CD1c-positive myeloid dendritic cell (primary cell): ENCODE results near the gene C10orf88.
"Not testable (repeated sequence)": the region's sequence is repeated elsewhere in the genome, so short reads cannot be mapped to it uniquely, and the experiment has no call there.

Source experiments
- DNase-seq: peaks from one replicate; pipeline ENCODE4 v3.0.0-alpha.2; 2016; ENCODE audit errors: extremely low spot score

C10orf88 gene

DNA sequence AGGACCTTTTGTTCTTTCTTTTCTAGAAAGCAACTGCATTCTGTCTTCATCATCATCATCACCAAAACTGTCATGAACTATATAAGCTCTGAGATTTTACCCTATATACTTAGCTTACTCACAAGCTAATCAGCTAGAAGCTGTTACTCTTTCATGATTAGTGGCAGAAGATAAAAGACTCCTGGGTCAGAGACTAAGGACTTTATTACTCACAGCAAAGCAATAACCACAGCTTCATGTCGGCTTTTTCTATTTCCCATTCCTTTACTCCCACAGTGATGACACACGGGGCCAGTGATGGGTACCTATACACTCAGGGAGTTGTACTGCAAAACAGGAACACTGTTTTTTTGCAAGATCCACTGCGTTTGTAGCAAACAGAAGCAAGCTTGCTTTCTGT lies 8.4 kb upstream of the C10orf88 start:
- DNase-seq: no peak

DNA sequence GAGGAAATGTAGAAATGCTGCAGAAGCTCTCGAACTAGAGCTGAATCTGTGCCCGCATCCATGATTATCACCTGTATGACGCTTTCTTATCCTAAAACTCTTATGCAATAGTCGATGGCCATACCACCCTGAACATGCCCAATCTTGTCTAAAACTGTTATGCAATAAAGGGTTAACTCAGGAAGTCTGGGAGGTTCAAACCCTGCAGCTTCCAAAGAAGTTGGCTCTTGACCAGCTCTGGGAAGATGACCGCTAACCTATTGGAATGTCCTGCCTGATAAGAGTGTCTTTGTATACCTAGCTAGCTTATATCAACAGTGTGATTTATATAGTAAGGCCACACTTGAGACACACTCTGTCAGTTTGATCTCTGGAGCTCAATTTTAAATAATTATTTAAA lies 3.4 kb upstream of the C10orf88 start:
- no peak for DNase-seq

DNA sequence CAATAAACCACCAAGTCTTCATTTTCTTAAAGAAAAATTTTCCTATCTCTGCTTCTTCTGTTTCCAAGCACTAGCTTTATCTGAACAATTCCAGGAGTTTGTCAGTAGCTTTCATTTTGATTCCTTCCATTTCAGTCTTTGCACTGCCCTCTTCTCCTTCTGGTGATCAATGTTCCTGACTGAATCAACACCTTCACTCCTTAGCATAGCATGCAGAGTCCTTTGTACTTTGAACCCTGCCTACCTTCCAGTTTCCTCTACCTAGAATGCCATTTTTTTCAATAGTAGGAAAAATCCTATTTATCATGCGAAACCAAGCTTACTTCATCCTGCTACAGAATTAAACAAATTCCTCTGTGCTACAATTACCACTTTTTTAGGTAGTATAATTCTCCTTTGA lies 1.9 kb upstream of the C10orf88 start:
- DNase-seq: no peak

DNA sequence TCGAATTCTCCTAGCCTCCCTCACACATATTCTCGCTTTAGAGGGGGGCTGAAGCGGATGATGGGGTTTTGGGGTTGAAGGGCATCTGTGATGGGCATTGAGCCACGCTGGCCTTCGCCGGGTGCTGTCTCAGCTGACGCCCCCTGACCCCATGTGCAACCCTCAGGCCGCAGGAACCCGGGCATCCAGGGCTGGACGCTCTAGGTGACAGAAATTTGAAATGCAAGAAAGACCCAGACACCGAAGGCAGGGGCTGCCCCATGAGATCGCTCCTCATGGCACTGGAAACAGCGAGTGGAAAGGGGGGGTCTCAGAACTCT lies 664 bp upstream of the C10orf88 start:
- DNase-seq: no peak

DNA sequence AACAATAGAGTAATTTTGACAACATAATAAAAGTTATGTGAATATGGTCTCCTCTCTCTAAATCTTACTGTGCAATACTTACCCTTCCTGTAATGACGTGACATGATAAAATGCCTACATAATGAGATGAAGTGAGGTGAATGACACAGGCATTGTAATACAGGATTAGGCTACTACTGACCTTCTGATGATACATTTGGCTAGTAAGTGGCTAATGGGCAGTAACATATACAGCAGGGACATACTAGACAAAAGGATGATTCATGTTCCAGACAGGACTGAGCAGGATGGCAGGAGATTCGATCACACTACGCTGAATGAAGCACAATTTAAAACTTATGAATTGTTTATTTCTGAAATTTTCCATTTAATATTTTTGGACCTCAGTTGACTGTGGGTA lies 4.7 kb downstream of the C10orf88 start:
- DNase-seq: no peak

DNA sequence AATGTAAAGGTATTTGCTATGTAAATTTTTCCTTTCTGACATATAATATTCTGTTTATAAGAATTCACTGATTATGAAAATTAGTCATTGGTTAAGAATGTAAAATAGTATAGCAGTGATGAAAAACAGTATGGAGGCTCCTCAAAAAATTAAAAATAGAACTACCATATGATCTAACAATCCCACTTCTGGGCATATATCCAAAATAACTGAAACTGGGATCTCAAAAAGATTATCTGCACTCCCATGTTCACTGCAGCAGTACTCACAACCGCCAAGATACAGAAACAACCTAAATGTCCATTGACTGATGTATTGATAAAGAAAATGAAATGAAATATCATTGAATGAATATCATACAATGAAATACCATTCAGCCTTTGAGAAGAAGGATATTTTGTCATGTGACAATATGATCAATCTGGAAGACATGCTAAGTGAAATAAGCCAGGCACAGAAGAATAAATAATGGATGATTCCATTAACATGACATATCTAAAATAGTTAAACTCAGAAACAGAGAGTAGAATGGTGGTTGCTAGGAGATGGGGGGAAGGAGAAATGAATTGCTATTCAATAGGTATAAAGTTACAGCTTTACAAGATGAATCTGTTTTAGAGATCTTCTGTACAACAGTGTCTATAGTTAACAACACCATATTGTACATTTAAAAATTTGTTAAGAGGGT lies 14.0 kb downstream of the C10orf88 start:
- no peak for DNase-seq

DNA sequence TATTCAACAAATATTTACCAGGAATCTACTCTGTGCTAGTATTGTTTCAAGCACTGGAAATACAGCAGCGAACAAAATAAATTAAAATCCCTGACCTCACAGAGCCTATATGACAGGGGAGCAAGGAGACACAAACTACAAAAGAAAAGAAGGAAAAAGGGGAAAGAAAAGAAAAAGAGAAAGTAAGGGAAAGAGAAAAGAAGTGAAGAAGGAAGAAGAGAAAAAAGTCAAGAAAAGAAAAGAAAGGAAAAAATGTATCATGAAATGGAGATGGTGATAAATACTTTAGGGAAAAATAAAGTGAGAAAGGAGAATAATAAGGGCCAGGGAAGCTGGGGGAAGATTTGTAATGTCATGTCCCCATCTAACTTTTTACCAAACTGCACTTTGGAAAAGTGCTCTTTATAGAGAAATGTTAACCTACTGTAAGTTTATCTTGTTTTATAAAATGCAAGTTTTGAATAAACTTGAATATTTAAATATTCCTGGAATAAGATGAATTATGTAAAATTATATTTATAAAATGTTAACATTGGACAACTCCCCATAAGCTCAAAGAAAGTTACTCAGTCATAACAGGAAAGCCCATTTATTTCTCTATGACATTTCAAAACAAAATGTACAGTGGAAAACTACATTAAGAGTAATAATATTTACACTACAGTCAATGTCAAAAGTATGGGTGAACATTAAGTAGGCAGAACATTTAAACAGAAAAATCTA lies 14.7 kb downstream of the C10orf88 start:
- DNase-seq: no peak

DNA sequence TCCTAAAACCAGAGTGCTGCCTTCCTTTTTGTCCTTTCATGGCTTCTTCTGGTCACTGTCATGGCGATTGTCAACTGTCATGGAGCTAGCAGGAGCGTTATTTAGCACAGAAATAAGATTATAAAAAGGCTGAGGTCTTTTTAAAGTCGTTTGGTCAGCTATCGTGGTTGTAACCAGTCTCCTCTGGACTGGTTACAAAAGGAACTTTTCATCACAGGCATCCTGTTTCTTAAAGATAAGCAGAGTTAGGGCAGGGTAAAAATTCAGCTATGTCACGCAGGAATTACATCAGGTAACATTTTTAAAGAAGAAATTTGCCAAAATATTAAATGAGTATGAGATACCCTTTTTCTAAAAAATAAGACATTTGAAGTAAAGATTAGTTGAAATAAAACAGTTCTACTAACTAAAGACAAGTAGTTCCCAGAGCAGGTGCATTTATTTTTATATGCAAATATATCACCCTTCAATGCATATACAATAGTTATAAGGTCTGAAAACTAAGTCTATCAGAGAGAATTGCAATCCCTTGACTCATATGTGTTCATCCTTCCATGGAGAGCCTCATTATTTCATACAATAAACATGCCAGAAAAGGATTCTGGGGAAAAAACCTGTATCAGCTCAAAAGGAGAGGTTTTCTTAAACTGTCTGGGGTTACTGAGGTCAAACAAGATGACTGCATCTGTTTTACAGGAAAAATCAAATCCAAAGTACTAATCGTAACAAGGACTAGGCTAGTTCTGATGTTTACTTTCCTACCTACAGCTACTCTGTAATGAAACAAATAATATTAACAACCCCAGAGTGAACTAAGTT lies 22.7 kb downstream of the C10orf88 start:
- no peak for DNase-seq

DNA sequence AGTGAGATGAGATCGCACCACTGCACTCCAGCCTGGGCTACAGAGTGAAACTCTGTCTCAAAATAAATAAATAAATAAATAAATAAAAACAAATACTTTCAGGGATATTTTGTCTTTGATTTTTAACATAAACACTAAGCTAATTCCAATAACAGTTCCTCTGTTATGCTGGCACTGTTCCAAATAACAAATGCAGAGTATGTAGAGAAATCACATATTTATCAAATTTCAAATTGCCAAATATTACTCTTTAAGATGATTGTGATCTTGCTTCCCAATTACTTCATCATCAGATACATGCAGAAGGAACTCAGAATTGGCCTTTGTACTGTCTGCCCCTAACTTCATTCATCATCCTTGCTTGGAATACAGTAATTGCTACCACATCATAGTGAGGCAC lies 23.9 kb downstream of the C10orf88 start:
- DNase-seq: no peak

DNA sequence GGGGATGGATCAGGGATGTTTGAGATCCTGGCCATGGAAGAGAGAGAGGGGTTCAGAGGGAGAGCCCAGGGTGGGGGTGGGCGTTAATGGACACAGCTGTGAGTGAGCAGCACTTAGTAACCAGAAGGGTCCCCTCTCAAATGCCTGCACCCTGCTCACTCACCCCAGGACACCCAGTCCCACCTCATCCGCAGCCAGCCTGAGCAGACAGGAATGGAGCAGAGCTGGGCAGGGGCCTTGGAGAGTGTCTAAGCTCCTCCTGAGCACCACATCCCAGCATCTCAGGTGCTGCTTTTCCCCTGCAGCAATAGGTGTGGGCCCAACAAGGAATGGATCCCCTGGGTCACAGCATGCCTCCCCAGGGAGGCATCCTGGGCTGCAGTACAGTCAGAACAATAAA lies 38.3 kb downstream of the C10orf88 start:
- no peak for DNase-seq

DNA sequence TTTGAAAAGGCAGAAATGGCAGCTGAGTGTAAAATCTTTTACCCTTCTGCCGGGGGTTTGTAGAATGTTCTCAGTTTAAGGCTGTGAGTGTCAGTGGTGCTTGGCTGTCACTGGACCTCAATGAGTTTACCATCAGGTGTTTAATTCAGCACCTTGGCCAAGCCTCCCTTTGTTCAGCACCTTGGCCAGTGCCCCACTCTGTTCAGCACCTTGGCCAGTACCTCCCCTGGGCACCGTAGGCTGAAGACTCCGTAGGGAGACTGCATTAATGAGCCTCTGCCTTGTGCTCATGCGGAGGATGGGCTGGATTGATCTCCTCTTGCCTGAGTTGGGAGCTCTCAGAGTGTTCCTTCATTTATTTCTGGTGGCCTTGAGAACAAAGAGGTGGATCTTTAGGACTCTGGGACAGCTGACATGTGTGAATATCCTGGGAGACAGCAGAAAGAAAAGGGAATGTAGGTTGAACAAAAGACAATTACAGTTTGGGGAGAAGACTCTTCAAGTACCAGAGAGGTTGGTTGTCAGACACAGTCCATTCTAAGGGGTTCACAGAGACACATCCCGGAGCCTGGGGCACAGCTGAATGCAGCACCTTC lies 42.0 kb downstream of the C10orf88 start:
- DNase-seq: peak; percentile 54

DNA sequence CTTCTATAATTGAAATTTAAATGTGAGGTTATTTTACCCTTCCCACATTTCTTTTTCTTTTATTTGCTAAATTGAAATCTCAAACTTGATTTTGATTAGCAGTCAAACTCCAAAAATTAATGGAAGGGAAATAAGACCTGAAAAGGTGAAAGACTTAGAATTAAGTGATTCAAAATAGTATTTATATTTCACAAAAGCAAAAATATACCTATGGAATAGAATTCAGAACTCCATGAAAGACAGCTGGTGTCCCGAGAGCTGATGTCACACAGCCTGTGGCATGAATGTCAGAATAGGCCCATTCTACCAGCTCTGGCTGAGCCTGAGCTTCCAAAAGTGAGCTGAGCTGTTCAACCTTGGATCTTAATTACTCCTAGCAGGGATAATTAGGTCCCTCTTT lies 43.7 kb downstream of the C10orf88 start, which contains the start of gene FAM24A:
TSS of gene FAM24A (plus strand) at position 301 of the 400 bp plus-strand sequence. CDS start 1,025 bp downstream, outside the sequence.
- DNase-seq: no peak

DNA sequence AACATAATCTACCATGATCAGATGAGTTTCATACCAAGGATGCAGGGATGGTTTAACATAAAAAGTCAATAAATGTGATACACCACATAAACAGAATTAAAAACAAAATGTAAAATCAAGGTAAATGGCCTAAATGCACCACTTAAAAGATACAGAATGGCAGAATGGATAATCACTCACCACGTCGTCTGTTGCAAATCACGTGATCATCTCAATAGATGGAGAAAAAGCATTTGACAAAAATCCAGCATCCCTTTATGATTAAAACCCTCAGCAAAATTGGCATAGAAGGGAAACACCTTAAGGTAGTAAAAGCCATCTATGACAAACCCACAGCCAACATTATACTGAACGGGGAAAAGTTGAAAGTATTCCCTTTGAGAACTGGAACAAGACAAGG lies 50.2 kb downstream of the C10orf88 start:
- not testable (repeated sequence) for DNase-seq

DNA sequence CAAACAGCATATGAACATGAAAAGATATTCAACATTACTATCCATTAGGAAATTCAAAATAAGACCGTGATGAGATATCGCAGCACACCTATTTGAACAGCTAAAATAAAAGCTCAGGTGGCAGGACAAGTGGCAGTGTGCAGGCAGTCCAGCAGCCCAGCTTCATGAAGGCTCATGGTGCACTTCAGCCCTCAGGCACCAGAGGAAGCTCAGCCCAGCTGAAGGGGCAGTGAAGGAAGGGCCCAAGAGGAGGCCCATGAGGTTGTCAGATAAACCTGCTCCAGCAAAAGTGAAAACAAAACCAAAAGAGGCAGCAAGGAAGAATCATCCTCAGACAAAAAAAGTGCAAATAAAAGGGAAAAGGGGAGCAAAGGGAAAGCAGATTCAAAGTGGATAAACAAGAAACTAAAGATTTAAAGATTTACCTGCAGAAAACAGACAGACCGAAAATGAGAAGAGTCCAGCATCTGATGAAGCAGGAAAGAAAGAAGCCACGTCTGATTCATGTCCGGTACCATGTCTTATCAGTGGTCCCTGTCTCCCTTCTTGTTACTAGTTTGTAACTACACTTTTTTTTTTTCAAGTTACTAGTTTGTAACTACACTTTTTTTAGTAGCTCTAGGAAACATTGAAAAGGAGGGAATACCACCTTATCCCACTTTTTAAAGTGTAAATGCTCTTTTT lies 59.6 kb downstream of the C10orf88 start:
- no peak for DNase-seq

DNA sequence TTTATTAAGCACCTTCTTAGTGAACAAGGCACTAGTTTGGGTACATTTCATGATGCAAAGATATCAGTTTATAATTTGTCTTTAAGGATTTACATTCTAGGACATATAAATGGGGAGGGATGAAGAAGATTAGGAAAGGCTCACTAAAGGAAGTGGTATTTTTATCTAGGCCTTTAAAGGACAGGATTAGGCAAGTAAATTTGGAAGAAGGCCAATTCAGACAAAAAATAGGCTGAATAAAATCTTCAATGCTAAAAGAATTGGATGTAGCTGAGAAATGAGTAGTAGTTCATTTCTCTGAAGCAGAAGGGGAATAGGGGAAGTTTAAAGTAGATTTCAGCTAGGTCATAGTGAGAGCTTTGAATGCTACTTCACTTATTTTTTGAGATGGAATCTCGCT lies 69.9 kb downstream of the C10orf88 start:
- no peak for DNase-seq

DNA sequence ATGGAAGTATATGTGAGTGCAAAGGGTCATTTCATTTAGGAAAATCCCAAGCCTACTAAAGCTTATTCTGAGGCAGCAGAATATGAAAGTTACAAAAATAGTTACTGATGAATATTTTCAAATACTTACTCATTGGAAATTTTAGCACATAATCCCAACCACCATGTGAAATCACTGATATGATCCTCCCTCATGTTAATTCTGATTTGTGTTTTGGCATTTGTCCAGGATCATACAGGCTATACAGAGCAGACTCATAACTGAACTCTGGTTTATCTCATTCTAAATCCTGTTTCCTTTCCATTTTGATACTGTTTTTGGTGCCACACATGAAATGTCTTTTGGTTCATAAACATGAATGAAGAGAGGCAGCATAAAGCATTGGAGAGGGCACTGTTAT lies 71.3 kb downstream of the C10orf88 start:
- DNase-seq: no peak
